BLaER1 (cell line): ENCODE results near the gene ZNF536.

ENCODE experiments used
- H3K27ac ChIP-seq: shearing (Covaris generic); formaldehyde crosslinking; 2 replicates; pipeline ENCODE4 v1.8.1; 2022
- H3K27me3 ChIP-seq: shearing (Covaris generic); formaldehyde crosslinking; 2 replicates; pipeline ENCODE4 v1.8.1; 2022
- H3K36me3 ChIP-seq: shearing (Covaris generic); formaldehyde crosslinking; 2 replicates; pipeline ENCODE4 v1.8.1; 2022
- H3K4me1 ChIP-seq: shearing (Covaris generic); formaldehyde crosslinking; 2 replicates; pipeline ENCODE4 v1.8.1; 2022
- H3K4me2 ChIP-seq: shearing (Covaris generic); formaldehyde crosslinking; 2 replicates; pipeline ENCODE4 v1.8.1; 2022
- H3K4me3 ChIP-seq: shearing (Covaris generic); formaldehyde crosslinking; 2 replicates; pipeline ENCODE4 v1.8.1; 2022
- H3K9ac ChIP-seq: shearing (Covaris generic); formaldehyde crosslinking; 2 replicates; pipeline ENCODE4 v1.8.1; 2022
- H3K9me3 ChIP-seq: shearing (Covaris generic); formaldehyde crosslinking; 2 replicates; pipeline ENCODE4 v1.8.1; 2022
- H4K20me1 ChIP-seq: shearing (Covaris generic); formaldehyde crosslinking; 2 replicates; pipeline ENCODE4 v1.8.1; 2022
- Cebpa-rat ChIP-seq: shearing (Covaris generic); IDR thresholded peaks from 2 replicates; pipeline ENCODE4 v1.8.1; 2022

ZNF536 gene

GRCh38 chr19:30374865-30375552, 2.8 kb downstream of the ZNF536 start:
- Histone ChIP-seq H3K36me3 (no peaks in the 10 kb centered on the region), H3K4me3 (no peak overlapping the region), H3K9ac (no peak overlapping the region), H3K4me1 (no peaks in the 10 kb centered on the region), H3K4me2 (no peak overlapping the region), H3K27me3 (no peaks in the 10 kb centered on the region), H3K9me3 (0 out of 2 replicates have a peak, but pooled peaks cover 4% of the 10 kb centered on the region), H4K20me1 (no peaks in the 10 kb centered on the region), H3K27ac (no peak overlapping the region)
- no peak for TF ChIP-seq Cebpa-rat

- no peak overlapping the region for H3K9ac ChIP-seq
- no peak overlapping the region for H3K4me2 ChIP-seq
- H3K9me3 ChIP-seq: 0 out of 2 replicates have a peak, but pooled peaks cover 4% of the 10 kb centered on the region
- no peaks in the 10 kb centered on the region for H3K36me3 ChIP-seq
- no peaks in the 10 kb centered on the region for H4K20me1 ChIP-seq
- TF ChIP-seq Cebpa-rat: no peak
- H3K4me3 ChIP-seq: no peak overlapping the region
- H3K4me1 ChIP-seq: no peaks in the 10 kb centered on the region
- H3K27me3 ChIP-seq: no peaks in the 10 kb centered on the region
- no peak overlapping the region for H3K27ac ChIP-seq
Measured at GRCh38 chr19:30375553-30376031, 3.4 kb downstream of the ZNF536 start.

- TF ChIP-seq Cebpa-rat: no peak
- no peak overlapping the region for H3K4me3 ChIP-seq
- H3K27ac ChIP-seq: no peak overlapping the region
- H3K4me1 ChIP-seq: no peaks in the 10 kb centered on the region
- H3K27me3 ChIP-seq: no peaks in the 10 kb centered on the region
- H3K4me2 ChIP-seq: no peak overlapping the region
- H3K9ac ChIP-seq: no peak overlapping the region
- no peaks in the 10 kb centered on the region for H4K20me1 ChIP-seq
- 0 out of 2 replicates have a peak, but pooled peaks cover 4% of the 10 kb centered on the region for H3K9me3 ChIP-seq
- no peaks in the 10 kb centered on the region for H3K36me3 ChIP-seq
Measured at GRCh38 chr19:30376272-30376671, 4.1 kb downstream of the ZNF536 start.

GRCh38 chr19:30376826-30377425, 4.7 kb downstream of the ZNF536 start:
- H3K4me1 ChIP-seq: no peaks in the 10 kb centered on the region
- H3K27ac ChIP-seq: no peak overlapping the region

GRCh38 chr19:30378701-30379100, 6.5 kb downstream of the ZNF536 start:
- Histone ChIP-seq H3K27ac (no peak overlapping the region), H3K4me1 (no peaks in the 10 kb centered on the region), H3K9me3 (0 out of 2 replicates have a peak, but pooled peaks cover 4% of the 10 kb centered on the region), H3K4me2 (no peak overlapping the region), H3K27me3 (no peaks in the 10 kb centered on the region), H3K9ac (no peak overlapping the region), H4K20me1 (no peaks in the 10 kb centered on the region), H3K4me3 (no peak overlapping the region), H3K36me3 (no peaks in the 10 kb centered on the region)
- TF ChIP-seq Cebpa-rat: no peak

More at GRCh38 chr19:30376826-30377425, 4.7 kb downstream of the ZNF536 start:
- Histone ChIP-seq H3K4me2 (no peak overlapping the region), H3K9ac (no peak overlapping the region), H3K4me3 (no peak overlapping the region), H3K27me3 (no peaks in the 10 kb centered on the region), H4K20me1 (no peaks in the 10 kb centered on the region), H3K9me3 (0 out of 2 replicates have a peak, but pooled peaks cover 4% of the 10 kb centered on the region), H3K36me3 (no peaks in the 10 kb centered on the region)
- TF ChIP-seq Cebpa-rat: no peak

DNA sequence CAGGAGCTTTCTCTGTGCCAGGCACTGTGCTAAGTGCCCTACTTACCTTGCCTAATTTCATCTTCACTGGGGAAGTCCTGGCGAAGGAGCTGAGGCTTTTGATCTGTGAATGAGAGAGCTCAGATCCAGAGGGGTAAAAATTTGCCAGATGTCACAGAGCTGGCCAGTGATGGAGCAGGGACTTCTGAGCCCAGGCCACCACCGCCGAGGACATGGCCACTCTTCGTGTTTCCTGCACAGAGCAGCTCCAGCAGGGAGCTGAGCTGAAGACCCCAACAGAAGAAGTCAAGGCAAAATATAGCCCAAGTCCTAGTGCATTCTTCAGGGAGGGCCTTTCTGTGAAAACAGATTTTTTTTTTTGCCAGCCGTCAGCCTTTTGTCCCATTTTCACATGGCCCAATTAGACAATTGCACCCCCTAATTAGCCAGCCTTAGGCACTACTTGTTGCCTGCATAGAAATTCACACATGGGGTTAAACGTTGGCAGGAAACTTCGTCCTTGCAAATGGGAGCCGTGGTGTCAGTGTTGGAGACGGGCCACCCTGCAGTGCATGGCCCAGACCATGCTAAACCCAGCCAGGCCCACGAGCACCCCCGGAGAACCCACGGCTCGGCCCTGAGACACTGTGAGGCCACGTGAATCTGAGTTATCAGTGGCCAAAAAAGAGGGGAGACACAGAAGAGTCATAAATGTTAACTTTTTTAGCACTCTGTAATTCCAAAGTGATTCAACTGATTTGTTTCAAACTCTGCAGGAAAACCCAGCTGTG, 7.8 kb downstream of the ZNF536 start:
- Histone ChIP-seq H3K9me3 (0 out of 2 replicates have a peak, but pooled peaks cover 4% of the 10 kb centered on the region), H3K27me3 (no peaks in the 10 kb centered on the region), H3K4me1 (no peaks in the 10 kb centered on the region), H4K20me1 (no peaks in the 10 kb centered on the region), H3K27ac (no peak overlapping the region), H3K9ac (no peak overlapping the region), H3K36me3 (no peaks in the 10 kb centered on the region), H3K4me3 (no peak overlapping the region), H3K4me2 (no peak overlapping the region)
- TF ChIP-seq Cebpa-rat: no peak

DNA sequence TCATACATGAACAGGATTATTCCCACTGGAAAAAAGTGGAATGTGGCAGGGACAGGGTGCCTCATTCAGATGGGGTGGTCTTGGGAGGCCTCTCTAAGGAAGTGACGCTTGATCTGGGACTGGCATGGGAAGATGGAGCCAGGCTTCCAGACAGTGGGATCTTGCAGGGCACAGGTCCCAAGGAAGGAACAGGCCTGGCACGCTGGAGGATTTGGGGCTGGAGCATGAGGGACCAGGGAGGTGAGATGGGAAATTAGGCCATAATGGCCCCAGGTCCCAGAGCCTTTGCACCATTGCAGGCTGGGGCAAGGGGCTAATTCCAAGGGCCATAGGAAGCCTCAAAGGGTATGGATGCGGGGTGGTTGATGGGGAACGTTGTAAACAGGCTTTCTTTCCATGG, 9.2 kb downstream of the ZNF536 start:
- no peaks in the 10 kb centered on the region for H3K4me1 ChIP-seq
- H4K20me1 ChIP-seq: no peaks in the 10 kb centered on the region
- H3K9ac ChIP-seq: no peak overlapping the region
- H3K9me3 ChIP-seq: no peaks in the 10 kb centered on the region
- no peak for TF ChIP-seq Cebpa-rat
- H3K27ac ChIP-seq: no peak overlapping the region
- no peaks in the 10 kb centered on the region for H3K36me3 ChIP-seq
- H3K27me3 ChIP-seq: no peaks in the 10 kb centered on the region
- no peak overlapping the region for H3K4me3 ChIP-seq
- H3K4me2 ChIP-seq: no peak overlapping the region

DNA sequence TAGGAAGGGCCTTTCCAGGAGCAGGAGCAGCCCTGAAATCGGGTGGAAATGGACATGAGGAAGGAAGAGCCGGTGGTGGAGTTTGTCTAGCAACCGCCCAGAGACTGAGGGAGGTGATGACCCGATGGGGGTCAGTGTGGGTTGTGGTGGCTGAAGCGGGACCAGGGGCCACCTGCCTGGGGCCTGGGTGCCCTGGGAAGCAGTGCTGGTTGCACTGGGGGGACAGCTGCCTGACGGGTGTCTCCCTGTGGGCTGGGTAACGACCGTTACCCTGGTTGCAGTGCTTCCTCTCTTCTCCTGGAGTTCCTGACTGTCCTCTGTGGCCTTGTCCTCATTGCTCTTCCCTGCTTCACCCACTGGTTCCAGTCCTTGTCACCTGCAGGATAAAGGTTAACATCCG, 13.0 kb downstream of the ZNF536 start:
- no peaks in the 10 kb centered on the region for H3K9me3 ChIP-seq
- no peaks in the 10 kb centered on the region for H4K20me1 ChIP-seq
- no peaks in the 10 kb centered on the region for H3K27me3 ChIP-seq

GRCh38 chr19:30385666-30386065, 13.5 kb downstream of the ZNF536 start:
- H4K20me1 ChIP-seq: no peaks in the 10 kb centered on the region
- TF ChIP-seq Cebpa-rat: no peak
- no peak overlapping the region for H3K9ac ChIP-seq
- no peak overlapping the region for H3K4me2 ChIP-seq
- H3K4me1 ChIP-seq: peaks cover 2% of the 10 kb centered on the region
- H3K27me3 ChIP-seq: peaks cover 4% of the 10 kb centered on the region; the same call in 1 of the 2 replicates
- no peak overlapping the region for H3K4me3 ChIP-seq
- H3K9me3 ChIP-seq: no peaks in the 10 kb centered on the region
- H3K36me3 ChIP-seq: no peaks in the 10 kb centered on the region
- H3K27ac ChIP-seq: no peak overlapping the region

More for the DNA sequence above, 13.0 kb downstream of the ZNF536 start:
- Histone ChIP-seq H3K4me2 (no peak overlapping the region), H3K9ac (no peak overlapping the region), H3K27ac (no peak overlapping the region), H3K36me3 (no peaks in the 10 kb centered on the region), H3K4me3 (no peak overlapping the region), H3K4me1 (no peaks in the 10 kb centered on the region)
- TF ChIP-seq Cebpa-rat: no peak
